HFFc6 (cell line): ENCODE data around the gene NEB. TPM values are rescaled to one million over a fixed set of nuclear protein-coding genes. Genes with fewer than 3 reads are reported as not detected.

Experiments
- DNase-seq: peaks from one replicate; pipeline ENCODE4 v3.0.0-alpha.2; 2018
- H3K27ac Mint-ChIP-seq: 2 replicates; pipeline ENCODE4 v1.8.0; 2020; ENCODE audit warnings: mild to moderate bottlenecking, mixed read lengths
- H3K27me3 Mint-ChIP-seq: 2 replicates; pipeline ENCODE4 v1.8.0; 2021; ENCODE audit warnings: mild to moderate bottlenecking, moderate library complexity, mixed read lengths; ENCODE audit not compliant: insufficient read depth
- H3K36me3 Mint-ChIP-seq: 2 replicates; pipeline ENCODE4 v1.8.0; 2021; ENCODE audit warnings: low read depth, mixed read lengths
- H3K4me1 Mint-ChIP-seq: 2 replicates; pipeline ENCODE4 v1.8.0; 2020; ENCODE audit warnings: low read depth, mixed read lengths
- H3K4me3 Mint-ChIP-seq: 2 replicates; pipeline ENCODE4 v1.8.0; 2020; ENCODE audit warnings: mild to moderate bottlenecking, moderate library complexity, mixed read lengths
- H3K9me3 Mint-ChIP-seq: 2 replicates; pipeline ENCODE4 v1.8.0; 2020; ENCODE audit warnings: mild to moderate bottlenecking, mixed read lengths
- CTCF ChIP-seq: fragments of 200-600 bp; sonication (generic); IDR thresholded peaks from 2 replicates; pipeline ENCODE4 v1.5.0; 2021; ENCODE audit warnings: antibody characterized with exemption, mild to moderate bottlenecking
- total RNA-seq, 6 experiments: library from RNA; stranded (reverse); fragmentation: NEBNext Ultra II Directional; extraction: Animal tissue kit (Norgen Biotek cat#: 25700); gene quantifications; 2 replicates in 1 of 6; 3 replicates in 5 of 6; pipeline ENCODE4 v1.2.3, GENCODE V29; 2021

NEB gene
- total RNA-seq, 6 experiments from 2014 or later = under 0.01 TPM; not detected in 5

- Mint-ChIP-seq H3K36me3 (peaks cover 41% of the 10 kb centered on the region), H3K27ac (no peak overlapping the region), H3K9me3 (no peaks in the 10 kb centered on the region), H3K27me3 (no peaks in the 10 kb centered on the region), H3K4me3 (no peak overlapping the region), H3K4me1 (peaks cover 20% of the 10 kb centered on the region)
- no peak for DNase-seq
- no peak for TF ChIP-seq CTCF
Measured at GRCh38 chr2:151482171-151482725, 252.0 kb downstream of the NEB start.

GRCh38 chr2:151481744-151482143, 252.5 kb downstream of the NEB start:
- no peak for TF ChIP-seq CTCF
- H3K27me3 Mint-ChIP-seq = no peaks in the 10 kb centered on the region
- H3K9me3 Mint-ChIP-seq = no peaks in the 10 kb centered on the region
- peaks cover 45% of the 10 kb centered on the region for H3K36me3 Mint-ChIP-seq
- H3K27ac Mint-ChIP-seq = no peak overlapping the region
- peaks cover 20% of the 10 kb centered on the region for H3K4me1 Mint-ChIP-seq
- no peak overlapping the region for H3K4me3 Mint-ChIP-seq
- no peak for DNase-seq

- peaks cover 20% of the 10 kb centered on the region for H3K4me1 Mint-ChIP-seq
- H3K27me3 Mint-ChIP-seq = no peaks in the 10 kb centered on the region
- peak; percentile 28 for DNase-seq
- no peak for TF ChIP-seq CTCF
- no peaks in the 10 kb centered on the region for H3K9me3 Mint-ChIP-seq
- peak overlapping the region; percentile 11; the same call in 1 of the 2 replicates for H3K27ac Mint-ChIP-seq
- peaks cover 51% of the 10 kb centered on the region for H3K36me3 Mint-ChIP-seq
- H3K4me3 Mint-ChIP-seq = no peak overlapping the region
Measured at GRCh38 chr2:151478011-151478410, 256.3 kb downstream of the NEB start.

GRCh38 chr2:151476287-151476686, 258.0 kb downstream of the NEB start:
- no peak for DNase-seq
- Mint-ChIP-seq H3K4me3 (no peak overlapping the region), H3K27me3 (no peaks in the 10 kb centered on the region), H3K36me3 (peaks cover 54% of the 10 kb centered on the region), H3K9me3 (no peaks in the 10 kb centered on the region), H3K27ac (no peak overlapping the region), H3K4me1 (peaks cover 14% of the 10 kb centered on the region)
- TF ChIP-seq CTCF = no peak

GRCh38 chr2:151475071-151475470, 259.2 kb downstream of the NEB start:
- Mint-ChIP-seq H3K36me3 (peaks cover 54% of the 10 kb centered on the region), H3K9me3 (no peaks in the 10 kb centered on the region), H3K27ac (no peak overlapping the region), H3K4me1 (peaks cover 14% of the 10 kb centered on the region), H3K4me3 (no peak overlapping the region), H3K27me3 (no peaks in the 10 kb centered on the region)
- TF ChIP-seq CTCF = no peak
- no peak for DNase-seq

GRCh38 chr2:151472966-151473365, 261.3 kb downstream of the NEB start:
- DNase-seq = no peak
- no peak for TF ChIP-seq CTCF
- Mint-ChIP-seq H3K36me3 (peaks cover 65% of the 10 kb centered on the region), H3K4me3 (no peak overlapping the region), H3K27me3 (no peaks in the 10 kb centered on the region), H3K27ac (no peak overlapping the region), H3K4me1 (peaks cover 3% of the 10 kb centered on the region), H3K9me3 (no peaks in the 10 kb centered on the region)
